SK-MEL-5 (cell line): ENCODE measurements around the gene ZNF425. TPM values are rescaled to one million over a fixed set of nuclear protein-coding genes. Genes with fewer than 3 reads are reported as not detected.
A peak's percentile ranks its signal among the peaks of the same experiment; 100 is the strongest.
"Not testable (repeated sequence)": the region's sequence is repeated elsewhere in the genome, so short reads cannot be mapped to it uniquely, and the experiment has no call there.

Source experiments
- DNase-seq: peaks from one replicate; pipeline ENCODE4 v3.0.0-alpha.2; 2016; ENCODE audit warnings: low read depth, low spot score
- in situ Hi-C: cut with HindIII; loops from 2 replicates; pipeline ENCODE4 v1.10.0; 2016; ENCODE audit warnings: low sequenced_read_pairs, high pct_unique_total_duplicates, low pct_unique_long_range_greater_than_20kb
- total RNA-seq: library from RNA; depleted of rRNA; stranded (reverse); fragments of >200 nt; shearing (Covaris generic); gene quantifications from 2 replicates; pipeline ENCODE4 v1.2.3, GENCODE V29; 2014

The ZNF425 gene
- total RNA-seq, 1 experiment from 2014 or later: 1.7 TPM

- in situ Hi-C loops, DNase-seq: not testable (repeated sequence)
Observed at GRCh38 chr7:149144436-149144922, 18.4 kb upstream of the ZNF425 start.

DNA sequence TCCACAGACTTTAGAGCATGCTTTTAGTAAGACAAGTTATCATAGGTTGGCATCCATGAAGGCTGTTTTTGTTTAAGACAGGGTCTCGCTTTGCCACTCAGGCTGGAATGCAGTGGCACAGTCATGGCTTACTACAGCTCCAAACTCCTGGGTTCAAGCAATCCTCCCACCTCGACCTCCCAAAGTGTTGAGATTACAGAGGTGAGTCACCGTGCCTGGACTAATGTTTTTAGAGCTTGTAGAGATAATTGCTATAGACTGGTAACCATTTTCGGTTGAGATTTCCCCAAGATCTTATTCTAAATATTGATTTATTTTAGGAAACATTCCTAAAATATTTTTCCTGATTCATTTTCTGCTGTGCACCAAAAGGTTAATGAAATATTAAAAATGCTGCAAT, 15.8 kb upstream of the ZNF425 start:
- in situ Hi-C loops: no loop called here
- no peak for DNase-seq

GRCh38 chr7:149140831-149141230, 14.7 kb upstream of the ZNF425 start:
- no peak for DNase-seq

DNA sequence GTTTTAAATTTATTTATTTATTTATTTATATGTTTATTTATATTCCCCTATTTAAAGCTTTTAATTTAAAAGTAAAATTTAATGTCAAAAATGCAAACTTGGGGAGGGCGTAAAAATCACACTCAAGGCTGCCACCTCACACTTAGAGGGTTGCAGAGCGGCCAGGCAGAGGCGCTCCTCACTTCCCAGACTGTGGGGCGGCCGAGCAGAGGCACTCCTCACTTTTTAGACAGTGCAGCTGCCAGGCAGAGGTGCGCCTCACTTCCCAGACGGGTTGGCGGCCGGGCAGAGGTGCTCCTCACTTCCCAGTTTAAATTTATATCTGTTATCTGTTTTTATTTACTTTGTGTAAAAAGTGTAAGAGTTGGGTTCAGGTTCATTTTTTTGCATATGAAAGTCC, 10.0 kb upstream of the ZNF425 start:
- in situ Hi-C loops: no loop called here
- DNase-seq: no peak

More at GRCh38 chr7:149140831-149141230, 14.7 kb upstream of the ZNF425 start:
- in situ Hi-C loops: no loop called here

DNA sequence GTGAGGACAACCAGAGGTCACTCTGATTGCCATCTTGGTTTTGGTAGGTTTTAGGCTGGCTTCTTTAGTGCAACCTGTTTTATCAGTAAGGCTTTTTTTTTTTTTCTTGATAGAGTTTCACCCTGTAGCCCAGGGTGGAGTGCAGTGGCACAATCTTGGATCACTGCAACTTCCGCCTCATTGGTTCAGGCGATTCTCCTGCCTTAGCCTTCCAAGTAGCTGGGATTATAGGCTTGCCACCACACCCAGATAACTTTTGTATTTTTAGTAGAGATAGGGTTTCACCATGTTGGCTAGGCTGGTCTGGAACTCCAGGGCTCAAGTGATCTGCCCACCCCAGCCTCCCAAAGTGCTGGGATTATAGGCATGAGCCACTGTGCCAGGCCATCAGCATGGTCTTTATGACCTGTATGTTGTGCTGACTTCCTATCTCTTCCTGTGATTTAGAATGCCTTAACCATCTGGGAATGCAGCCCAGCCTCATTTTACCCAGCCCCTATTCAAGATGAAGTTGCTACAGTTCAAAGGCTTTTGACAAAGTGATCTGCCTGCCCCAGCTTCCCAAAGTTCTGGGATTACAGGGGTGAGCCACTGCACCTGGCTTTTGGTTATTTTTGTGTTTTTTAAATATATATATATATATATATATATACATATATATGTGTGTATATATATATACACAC, 7.0 kb upstream of the ZNF425 start:
- no peak for DNase-seq
- in situ Hi-C loops: no loop called here

- in situ Hi-C loops: no loop called here
- no peak for DNase-seq
Observed at GRCh38 chr7:149130572-149131198, 4.6 kb upstream of the ZNF425 start.

GRCh38 chr7:149126662-149127266, 640 bp upstream of the ZNF425 start:
- DNase-seq: peak; percentile 44
- in situ Hi-C loops: no loop called here

GRCh38 chr7:149125189-149125862, 798 bp downstream of the ZNF425 start:
- in situ Hi-C loops: no loop called here
- no peak for DNase-seq

DNA sequence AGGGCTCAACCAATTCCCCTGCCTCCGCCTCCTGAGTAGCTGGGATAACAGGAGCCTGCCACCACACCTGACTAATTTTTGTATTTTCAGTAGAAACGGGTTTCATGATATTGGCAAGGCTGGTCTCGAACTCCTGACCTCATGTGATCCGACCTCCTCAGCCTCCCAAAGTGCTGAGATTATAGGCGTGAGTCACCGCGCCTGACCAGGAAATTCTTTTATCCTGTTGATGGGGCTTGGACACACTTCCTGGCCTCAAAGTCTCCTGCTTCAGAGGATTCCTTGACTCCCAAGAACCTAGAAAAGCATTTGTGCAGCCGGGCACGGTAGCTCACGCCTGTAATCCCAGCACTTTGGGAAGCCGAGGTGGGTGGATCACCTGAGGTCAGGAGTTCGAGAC, 16.2 kb downstream of the ZNF425 start:
- in situ Hi-C loops: no loop called here
- DNase-seq: no peak

DNA sequence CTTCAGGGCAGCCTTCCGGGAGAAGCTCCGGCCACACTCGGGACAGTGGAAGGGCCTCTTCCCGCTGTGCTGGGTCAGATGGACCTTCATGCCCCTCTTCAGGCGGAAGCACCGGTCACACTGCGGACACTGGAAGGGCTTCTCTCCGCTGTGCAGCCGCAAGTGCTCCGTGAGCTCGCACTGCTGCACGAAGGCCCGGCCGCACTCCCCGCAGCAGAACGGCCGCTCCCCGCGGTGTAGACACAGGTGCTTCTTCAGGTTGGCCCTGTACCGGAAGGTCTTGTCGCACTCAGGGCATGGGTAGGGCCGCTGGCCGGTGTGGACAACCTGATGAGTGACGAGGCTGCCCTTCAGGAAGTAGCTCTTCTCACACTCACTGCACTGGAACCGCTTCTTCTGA, 21.4 kb downstream of the ZNF425 start:
- in situ Hi-C loops: no loop called here
- DNase-seq: no peak

GRCh38 chr7:149104214-149104613, 21.9 kb downstream of the ZNF425 start:
- in situ Hi-C loops: no loop called here
- no peak for DNase-seq

- in situ Hi-C loops: no loop called here
- DNase-seq: no peak
Observed at GRCh38 chr7:149103424-149103823, 22.7 kb downstream of the ZNF425 start.

DNA sequence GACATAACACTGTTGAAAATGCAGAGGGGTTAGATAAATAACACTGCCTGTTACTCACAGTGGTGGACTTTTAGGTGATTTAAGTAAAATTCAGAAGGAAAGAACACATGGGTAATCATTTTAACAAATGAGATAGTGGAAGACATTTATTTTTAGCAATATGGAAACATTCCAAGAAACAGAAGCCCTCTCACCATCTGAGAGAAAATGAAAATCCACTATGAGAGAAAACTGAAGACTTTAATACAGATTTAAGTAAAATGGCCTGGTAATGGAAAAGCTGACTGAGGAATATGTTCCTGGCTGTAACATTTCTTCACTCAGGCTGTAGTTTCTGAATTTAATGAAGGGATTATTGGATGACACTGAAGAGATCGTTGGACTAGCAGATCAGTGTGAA, 23.5 kb downstream of the ZNF425 start:
- DNase-seq: no peak
- in situ Hi-C loops: no loop called here

DNA sequence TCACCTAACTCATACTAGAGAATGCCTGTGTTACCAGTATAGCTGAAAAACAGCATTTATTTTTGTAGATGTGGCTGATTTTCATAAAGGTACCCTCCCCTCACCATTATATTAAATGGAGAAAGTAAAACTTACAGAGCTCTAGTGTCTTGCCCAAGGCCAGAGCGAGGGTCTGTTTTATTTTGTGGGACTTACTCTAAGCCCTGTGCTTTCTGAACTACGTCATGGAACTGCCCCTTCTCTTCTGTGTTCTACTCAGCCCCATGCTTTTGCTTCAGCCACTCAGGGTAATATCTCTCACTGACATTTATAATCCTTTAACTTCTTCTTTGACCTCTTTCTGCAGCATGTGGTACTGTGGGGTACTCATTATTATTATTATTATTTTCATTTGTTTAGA, 25.3 kb downstream of the ZNF425 start:
- DNase-seq: no peak
- in situ Hi-C loops: no loop called here

- in situ Hi-C loops: no loop called here
- no peak for DNase-seq
Observed at GRCh38 chr7:149099058-149099457, 27.1 kb downstream of the ZNF425 start.

GRCh38 chr7:149097088-149097487, 29.0 kb downstream of the ZNF425 start:
- in situ Hi-C loops: no loop called here
- DNase-seq: no peak

GRCh38 chr7:149093228-149093627, 32.9 kb downstream of the ZNF425 start:
- DNase-seq: no peak
- in situ Hi-C loops: no loop called here

DNA sequence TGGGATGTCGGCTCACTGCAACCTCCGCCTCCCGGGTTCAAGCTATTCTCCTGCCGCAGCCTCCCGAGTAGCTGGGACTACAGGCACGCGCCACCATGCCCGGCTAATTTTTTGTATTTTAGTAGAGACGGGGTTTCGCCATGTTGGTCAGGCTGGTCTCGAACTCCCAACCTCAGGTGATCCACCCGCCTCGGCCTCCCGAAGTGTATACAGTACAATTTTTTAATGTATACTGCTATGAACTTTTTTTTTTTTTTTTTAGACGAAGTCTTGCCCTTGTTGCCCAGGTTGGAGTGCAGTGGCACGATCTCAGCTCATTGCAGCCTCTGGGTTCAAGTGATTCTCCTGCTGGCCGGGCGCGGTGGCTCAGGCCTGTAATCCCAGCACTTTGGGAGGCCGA, 33.9 kb downstream of the ZNF425 start:
- in situ Hi-C loops, DNase-seq: not testable (repeated sequence)
